ENCODE measurements around the gene POLR3GL. TPM values are rescaled to one million over a fixed set of nuclear protein-coding genes. Genes with fewer than 3 reads are reported as not detected.

Gene POLR3GL
- total RNA-seq, 1 experiment from 2014 or later, result 22.8 TPM

GRCh38 chr1:145935708-145936107 lies 28.8 kb upstream of the POLR3GL start:
- Histone ChIP-seq H3K4me3 (no peak overlapping the region), H3K4me1 (replicated peaks) (no peaks in the 10 kb centered on the region), H3K36me3 (peaks cover 40% of the 10 kb centered on the region), H3K27ac (no peak overlapping the region), H3K9me3 (replicated peaks) (no peaks in the 10 kb centered on the region), H3K27me3 (replicated peaks) (no peaks in the 10 kb centered on the region)
- DNase-seq (ENCODE audit: low read depth in 1 of 2, low spot score in 2 of 2), result no peak

GRCh38 chr1:145936247-145936646 lies 28.2 kb upstream of the POLR3GL start:
- no peaks in the 10 kb centered on the region for H3K9me3 ChIP-seq (replicated peaks)
- H3K36me3 ChIP-seq, result peaks cover 38% of the 10 kb centered on the region
- H3K27me3 ChIP-seq (replicated peaks), result no peaks in the 10 kb centered on the region
- H3K4me3 ChIP-seq, result no peak overlapping the region
- no peak for DNase-seq (ENCODE audit: low read depth in 1 of 2, low spot score in 2 of 2)
- H3K4me1 ChIP-seq (replicated peaks), result no peaks in the 10 kb centered on the region
- H3K27ac ChIP-seq, result no peak overlapping the region

DNA sequence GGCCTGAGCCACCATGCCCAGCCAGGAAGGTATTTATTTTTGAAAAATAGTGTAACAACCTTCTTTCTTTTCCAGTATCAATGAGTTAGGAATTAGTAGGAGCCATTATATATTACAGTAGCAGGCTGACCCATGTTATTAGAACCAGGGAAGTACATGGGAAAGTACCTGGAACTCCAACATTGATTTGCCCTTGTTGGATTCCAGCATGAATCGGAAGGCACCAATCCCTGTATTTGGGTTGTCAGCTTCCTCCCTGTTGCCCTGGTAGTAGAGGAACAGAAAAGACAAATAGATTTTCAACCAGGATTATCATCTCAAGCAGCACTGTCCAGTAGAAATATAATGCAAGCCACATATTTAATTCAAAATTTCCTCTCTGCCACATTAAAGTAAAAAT lies 27.1 kb upstream of the POLR3GL start:
- no peak overlapping the region for H3K4me3 ChIP-seq
- no peak overlapping the region for H3K27ac ChIP-seq
- DNase-seq (ENCODE audit: low read depth in 1 of 2, low spot score in 2 of 2), result no peak
- H3K27me3 ChIP-seq (replicated peaks), result no peaks in the 10 kb centered on the region
- H3K9me3 ChIP-seq (replicated peaks), result no peaks in the 10 kb centered on the region
- H3K4me1 ChIP-seq (replicated peaks), result no peaks in the 10 kb centered on the region
- H3K36me3 ChIP-seq, result peaks cover 44% of the 10 kb centered on the region

DNA sequence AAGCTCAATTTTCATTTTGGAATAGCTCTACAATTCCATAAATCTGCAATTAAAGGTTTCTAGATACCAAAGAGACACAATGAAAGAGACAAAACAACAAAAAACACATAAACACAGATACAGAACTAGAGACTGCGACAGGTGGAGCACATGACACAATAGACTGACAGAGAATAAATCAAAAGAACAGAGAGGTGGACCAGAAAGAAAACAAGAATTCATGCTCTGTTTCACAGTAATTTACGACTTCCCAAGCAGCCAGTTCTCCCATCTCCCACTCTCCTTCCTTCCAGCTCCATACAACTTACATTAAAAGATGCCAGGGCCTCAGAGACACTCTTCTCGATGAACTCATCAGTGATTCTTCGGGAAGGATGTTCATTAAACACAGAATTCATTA lies 22.1 kb upstream of the POLR3GL start:
- H3K4me3 ChIP-seq, result no peak overlapping the region
- no peak for DNase-seq (ENCODE audit: low read depth in 1 of 2, low spot score in 2 of 2)

GRCh38 chr1:145942871-145943270 lies 21.6 kb upstream of the POLR3GL start:
- H3K27ac ChIP-seq, result no peak overlapping the region

More for the DNA sequence above, 22.1 kb upstream of the POLR3GL start:
- H3K27me3 ChIP-seq (replicated peaks), result no peaks in the 10 kb centered on the region
- no peaks in the 10 kb centered on the region for H3K4me1 ChIP-seq (replicated peaks)
- no peak overlapping the region for H3K27ac ChIP-seq
- peaks cover 52% of the 10 kb centered on the region for H3K36me3 ChIP-seq
- no peaks in the 10 kb centered on the region for H3K9me3 ChIP-seq (replicated peaks)

DNA sequence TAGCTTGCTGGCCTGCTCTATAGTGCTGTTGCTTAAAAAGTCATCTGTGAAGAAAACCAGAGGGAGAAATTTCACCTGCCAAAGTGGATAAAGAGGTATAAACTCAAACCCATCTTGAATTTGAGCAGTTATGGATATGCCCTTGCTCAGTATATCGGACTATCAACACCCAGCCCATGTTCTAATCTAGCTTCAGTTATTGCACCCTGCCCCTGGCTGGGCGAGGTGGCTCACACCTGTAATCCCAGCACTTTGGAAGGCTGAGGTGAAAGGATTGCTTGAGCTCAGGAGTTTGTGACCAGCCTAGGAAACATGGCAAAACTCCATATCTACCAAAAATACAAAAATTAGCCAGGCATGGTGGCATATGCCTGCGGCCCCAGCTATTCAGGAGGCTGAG lies 20.0 kb upstream of the POLR3GL start:
- no peaks in the 10 kb centered on the region for H3K27me3 ChIP-seq (replicated peaks)
- peaks cover 53% of the 10 kb centered on the region for H3K36me3 ChIP-seq
- H3K27ac ChIP-seq, result no peak overlapping the region
- no peaks in the 10 kb centered on the region for H3K4me1 ChIP-seq (replicated peaks)
- no peak for DNase-seq (ENCODE audit: low read depth in 1 of 2, low spot score in 2 of 2)
- H3K9me3 ChIP-seq (replicated peaks), result no peaks in the 10 kb centered on the region
- no peak overlapping the region for H3K4me3 ChIP-seq

More at GRCh38 chr1:145942871-145943270, 21.6 kb upstream of the POLR3GL start:
- Histone ChIP-seq H3K9me3 (replicated peaks) (no peaks in the 10 kb centered on the region), H3K4me3 (no peak overlapping the region), H3K27me3 (replicated peaks) (no peaks in the 10 kb centered on the region), H3K4me1 (replicated peaks) (no peaks in the 10 kb centered on the region), H3K36me3 (peaks cover 52% of the 10 kb centered on the region)
- DNase-seq (ENCODE audit: low read depth in 1 of 2, low spot score in 2 of 2), result no peak

DNA sequence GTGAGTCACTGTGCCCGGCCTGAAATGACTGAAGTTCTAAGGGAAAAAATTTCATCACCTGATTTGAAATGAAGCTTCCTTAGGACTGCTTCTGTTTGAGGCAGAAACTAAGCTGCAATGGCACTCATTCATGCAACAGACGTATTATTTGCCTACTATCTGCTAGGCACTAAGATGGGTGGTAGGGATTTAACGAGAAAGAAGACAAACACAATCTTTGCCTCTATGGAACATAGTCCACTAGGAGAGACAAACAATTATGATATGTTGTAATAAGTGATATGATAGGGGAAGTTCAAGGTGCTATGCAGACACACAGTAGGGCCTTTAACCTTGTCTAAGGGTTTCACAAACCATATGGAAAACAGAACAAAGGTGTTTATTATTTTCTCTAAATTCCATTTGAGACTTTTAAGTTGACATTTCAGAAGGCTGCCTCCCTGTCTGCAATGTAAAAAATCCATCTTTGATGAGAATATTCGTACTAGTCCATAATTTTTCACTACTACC lies 18.0 kb upstream of the POLR3GL start:
- no peaks in the 10 kb centered on the region for H3K4me1 ChIP-seq (replicated peaks)
- peaks cover 55% of the 10 kb centered on the region for H3K36me3 ChIP-seq
- no peaks in the 10 kb centered on the region for H3K9me3 ChIP-seq (replicated peaks)
- no peak overlapping the region for H3K4me3 ChIP-seq
- DNase-seq (ENCODE audit: low read depth in 1 of 2, low spot score in 2 of 2), result no peak
- no peak overlapping the region for H3K27ac ChIP-seq
- no peaks in the 10 kb centered on the region for H3K27me3 ChIP-seq (replicated peaks)

- Histone ChIP-seq H3K27ac (no peak overlapping the region), H3K4me3 (no peak overlapping the region), H3K4me1 (replicated peaks) (no peaks in the 10 kb centered on the region), H3K27me3 (replicated peaks) (no peaks in the 10 kb centered on the region), H3K36me3 (peaks cover 59% of the 10 kb centered on the region), H3K9me3 (replicated peaks) (no peaks in the 10 kb centered on the region)
- no peak for DNase-seq (ENCODE audit: low read depth in 1 of 2, low spot score in 2 of 2)
These were observed 16.9 kb upstream of the POLR3GL start for GRCh38 chr1:145947551-145947950.

DNA sequence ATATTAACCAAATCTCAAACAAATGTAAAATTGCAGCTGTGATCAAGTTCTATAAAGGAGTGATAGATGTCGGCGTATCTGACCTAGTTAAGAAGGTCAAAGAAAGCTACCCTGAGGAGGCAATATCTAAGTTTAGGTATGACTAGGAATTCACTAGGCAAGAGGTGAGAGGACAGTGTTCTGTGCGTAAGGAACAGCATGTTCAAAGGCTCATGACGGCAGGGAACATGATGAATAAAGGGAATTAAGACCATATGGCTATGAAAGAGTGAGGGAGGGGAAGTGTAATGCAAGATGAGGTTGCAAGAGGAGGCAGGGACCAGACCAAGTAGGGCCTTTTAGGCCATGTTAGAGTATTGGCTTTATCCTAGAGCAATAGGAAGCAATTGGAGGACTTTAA lies 15.3 kb upstream of the POLR3GL start:
- peaks cover 51% of the 10 kb centered on the region for H3K36me3 ChIP-seq
- H3K27ac ChIP-seq, result no peak overlapping the region
- H3K4me3 ChIP-seq, result no peak overlapping the region
- no peaks in the 10 kb centered on the region for H3K9me3 ChIP-seq (replicated peaks)
- no peak for DNase-seq (ENCODE audit: low read depth in 1 of 2, low spot score in 2 of 2)
- no peaks in the 10 kb centered on the region for H3K27me3 ChIP-seq (replicated peaks)
- no peaks in the 10 kb centered on the region for H3K4me1 ChIP-seq (replicated peaks)

DNA sequence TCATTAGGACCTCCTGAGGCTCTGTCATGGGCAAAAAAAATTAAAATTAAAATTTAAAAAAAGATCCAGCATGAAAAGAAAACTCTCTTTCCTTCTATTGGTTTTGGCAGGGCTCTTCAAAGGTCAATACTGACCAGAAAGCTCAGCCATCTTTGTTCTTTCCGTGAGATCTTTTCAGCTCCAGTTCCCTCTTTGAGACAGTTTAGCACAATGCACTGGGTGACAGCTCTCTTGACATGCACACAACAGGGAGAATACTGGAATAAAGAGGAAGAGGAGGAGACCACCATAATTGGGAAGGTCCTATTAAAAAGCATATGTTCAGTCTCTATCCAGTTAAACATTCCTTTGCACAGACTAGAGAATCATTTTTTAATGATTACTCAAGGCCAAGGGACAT lies 13.0 kb upstream of the POLR3GL start:
- Histone ChIP-seq H3K36me3 (peaks cover 49% of the 10 kb centered on the region), H3K4me1 (replicated peaks) (peaks cover 13% of the 10 kb centered on the region), H3K9me3 (replicated peaks) (no peaks in the 10 kb centered on the region), H3K27me3 (replicated peaks) (no peaks in the 10 kb centered on the region), H3K27ac (no peak overlapping the region), H3K4me3 (no peak overlapping the region)
- DNase-seq (ENCODE audit: low read depth in 1 of 2, low spot score in 2 of 2), result no peak

GRCh38 chr1:145952903-145953302 lies 11.6 kb upstream of the POLR3GL start:
- no peaks in the 10 kb centered on the region for H3K9me3 ChIP-seq (replicated peaks)

DNA sequence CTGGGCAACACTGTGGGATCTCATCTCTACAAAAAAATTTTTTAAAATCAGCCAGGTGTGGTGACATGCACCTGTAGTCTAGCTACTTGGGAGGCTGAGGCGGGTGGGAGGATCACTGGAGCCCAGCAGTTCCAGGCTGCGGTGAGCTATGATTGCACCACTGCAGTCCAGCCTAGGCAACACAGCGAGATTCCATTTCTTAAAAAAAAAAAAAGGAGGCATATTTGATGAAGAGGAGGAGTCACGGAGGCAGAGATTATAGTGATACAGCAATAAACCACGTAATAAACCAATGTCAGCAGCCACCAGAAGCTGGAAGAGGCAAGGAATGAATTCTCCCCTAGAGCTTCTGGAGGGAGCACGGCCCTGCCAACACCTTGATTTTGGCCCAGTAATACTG lies 10.6 kb upstream of the POLR3GL start:
- no peak for DNase-seq (ENCODE audit: low read depth in 1 of 2, low spot score in 2 of 2)

More at GRCh38 chr1:145952903-145953302, 11.6 kb upstream of the POLR3GL start:
- H3K27me3 ChIP-seq (replicated peaks), result no peaks in the 10 kb centered on the region
- H3K4me3 ChIP-seq, result no peak overlapping the region
- no peak for DNase-seq (ENCODE audit: low read depth in 1 of 2, low spot score in 2 of 2)
- peaks cover 35% of the 10 kb centered on the region for H3K36me3 ChIP-seq
- H3K27ac ChIP-seq, result no peak overlapping the region
- H3K4me1 ChIP-seq (replicated peaks), result peaks cover 15% of the 10 kb centered on the region

GRCh38 chr1:145955436-145955835 lies 9.1 kb upstream of the POLR3GL start:
- Histone ChIP-seq H3K9me3 (replicated peaks) (no peaks in the 10 kb centered on the region), H3K4me3 (no peak overlapping the region), H3K4me1 (replicated peaks) (peaks cover 28% of the 10 kb centered on the region), H3K27me3 (replicated peaks) (no peaks in the 10 kb centered on the region), H3K27ac (no peak overlapping the region), H3K36me3 (peaks cover 29% of the 10 kb centered on the region)
- DNase-seq (ENCODE audit: low read depth in 1 of 2, low spot score in 2 of 2), result no peak

More for the DNA sequence above, 10.6 kb upstream of the POLR3GL start:
- no peaks in the 10 kb centered on the region for H3K9me3 ChIP-seq (replicated peaks)
- no peak overlapping the region for H3K4me3 ChIP-seq
- peaks cover 35% of the 10 kb centered on the region for H3K36me3 ChIP-seq
- no peaks in the 10 kb centered on the region for H3K27me3 ChIP-seq (replicated peaks)
- H3K27ac ChIP-seq, result no peak overlapping the region
- H3K4me1 ChIP-seq (replicated peaks), result peaks cover 21% of the 10 kb centered on the region

GRCh38 chr1:145956361-145956760 lies 8.1 kb upstream of the POLR3GL start:
- Histone ChIP-seq H3K27me3 (replicated peaks) (no peaks in the 10 kb centered on the region), H3K36me3 (peaks cover 24% of the 10 kb centered on the region), H3K4me3 (peak overlapping the region; percentile 52), H3K9me3 (replicated peaks) (no peaks in the 10 kb centered on the region), H3K27ac (peak overlapping the region; percentile 41; the same call in 1 of the 2 replicates), H3K4me1 (replicated peaks) (peaks cover 36% of the 10 kb centered on the region)
- no peak for DNase-seq (ENCODE audit: low read depth in 1 of 2, low spot score in 2 of 2)
